DMS53 (cell line): Measurements from ENCODE around the gene RCVRN.

Experiments
- DNase-seq: peaks from one replicate; lab custom pipeline; 2025; lab: John Stamatoyannopoulos, UW

RCVRN gene

GRCh38 chr17:9898812-9899211, 6.3 kb downstream of the RCVRN start:
- DNase-seq = no peak

GRCh38 chr17:9897372-9897968, 7.6 kb downstream of the RCVRN start:
- DNase-seq = no peak

GRCh38 chr17:9895923-9896322, 9.1 kb downstream of the RCVRN start:
- DNase-seq = no peak

GRCh38 chr17:9894231-9894630, 10.8 kb downstream of the RCVRN start:
- DNase-seq = no peak

- DNase-seq = no peak
These were observed 11.6 kb downstream of the RCVRN start for GRCh38 chr17:9893411-9894012.

- no peak for DNase-seq
These were observed 14.9 kb downstream of the RCVRN start for GRCh38 chr17:9890124-9890523.

GRCh38 chr17:9887508-9887907, 17.6 kb downstream of the RCVRN start:
- DNase-seq = no peak

GRCh38 chr17:9886141-9886930, 18.7 kb downstream of the RCVRN start:
- no peak for DNase-seq

GRCh38 chr17:9883451-9883850, 21.6 kb downstream of the RCVRN start:
- no peak for DNase-seq

- no peak for DNase-seq
These were observed 24.5 kb downstream of the RCVRN start for GRCh38 chr17:9880582-9880999.

GRCh38 chr17:9878786-9879525, 26.1 kb downstream of the RCVRN start:
- DNase-seq = no peak

- no peak for DNase-seq
These were observed 26.7 kb downstream of the RCVRN start for GRCh38 chr17:9878356-9878755.

- DNase-seq = no peak
These were observed 29.6 kb downstream of the RCVRN start for GRCh38 chr17:9875441-9875840.

- no peak for DNase-seq
These were observed 30.3 kb downstream of the RCVRN start for GRCh38 chr17:9874722-9875121.

- DNase-seq = no peak
These were observed 32.2 kb downstream of the RCVRN start for GRCh38 chr17:9872852-9873251.

GRCh38 chr17:9868552-9868951, 36.5 kb downstream of the RCVRN start:
- DNase-seq = no peak

- no peak for DNase-seq
These were observed 39.5 kb downstream of the RCVRN start for GRCh38 chr17:9865586-9865985.

GRCh38 chr17:9862949-9863348, 42.1 kb downstream of the RCVRN start:
- no peak for DNase-seq

GRCh38 chr17:9862220-9862619, 42.9 kb downstream of the RCVRN start:
- DNase-seq = no peak

- no peak for DNase-seq
These were observed 44.2 kb downstream of the RCVRN start for GRCh38 chr17:9860851-9861250.

GRCh38 chr17:9859781-9860180, 45.3 kb downstream of the RCVRN start:
- DNase-seq = no peak

- DNase-seq = no peak
These were observed 50.0 kb downstream of the RCVRN start for GRCh38 chr17:9855036-9855435.

- DNase-seq = no peak
These were observed 50.8 kb downstream of the RCVRN start for GRCh38 chr17:9854255-9854654.
